Inflammatory macrophage treated with lipopolysaccharide for 1 hour (primary cell): Measurements from ENCODE around the gene XRCC5.
"Not testable (repeated sequence)": the region's sequence is repeated elsewhere in the genome, so short reads cannot be mapped to it uniquely, and the experiment has no call there.

ENCODE experiments used
- DNase-seq, 2 donors: peaks; one replicate each; pipeline ENCODE4 v3.0.0-alpha.2; 2020 to 2022

The XRCC5 gene

GRCh38 chr2:216108967-216109921 lies at the start of gene XRCC5:
XRCC5 (plus strand) TSS chr2:216109348; CDS start chr2:216109437, 89 bp downstream.
- DNase-seq = peak; percentile 96 to 99

GRCh38 chr2:216064014-216064630 lies 45.0 kb upstream of the XRCC5 start:
- DNase-seq = peak in 1 of 2 donors; percentile 48

GRCh38 chr2:216064665-216065064 lies 44.5 kb upstream of the XRCC5 start:
- peak; percentile 49 to 81 for DNase-seq

- DNase-seq = no peak
Observed at GRCh38 chr2:216066230-216066629, 42.9 kb upstream of the XRCC5 start.

GRCh38 chr2:216069028-216069427 lies 40.1 kb upstream of the XRCC5 start:
- DNase-seq = no peak

- no peak for DNase-seq
Observed at GRCh38 chr2:216070195-216070594, 39.0 kb upstream of the XRCC5 start.

GRCh38 chr2:216071111-216071851 lies 37.9 kb upstream of the XRCC5 start:
- DNase-seq = peak in 1 of 2 donors; percentile 34

- no peak for DNase-seq
Observed at GRCh38 chr2:216072473-216072872, 36.7 kb upstream of the XRCC5 start.

GRCh38 chr2:216073773-216074172 lies 35.4 kb upstream of the XRCC5 start:
- no peak for DNase-seq

GRCh38 chr2:216074380-216074779 lies 34.8 kb upstream of the XRCC5 start:
- DNase-seq = no peak

GRCh38 chr2:216074794-216075193 lies 34.4 kb upstream of the XRCC5 start:
- no peak for DNase-seq

GRCh38 chr2:216075510-216076485 lies 33.4 kb upstream of the XRCC5 start:
- no peak for DNase-seq

- DNase-seq = no peak
Observed at GRCh38 chr2:216078776-216079175, 30.4 kb upstream of the XRCC5 start.

GRCh38 chr2:216080048-216080447 lies 29.1 kb upstream of the XRCC5 start:
- not testable (repeated sequence) for DNase-seq

- DNase-seq = no peak
Observed at GRCh38 chr2:216081012-216081411, 28.1 kb upstream of the XRCC5 start.

GRCh38 chr2:216081487-216082116 lies 27.5 kb upstream of the XRCC5 start, which contains the start of the genes PECR and TMEM169:
PECR (minus strand) TSS chr2:216081809; CDS start chr2:216081741, 68 bp downstream.
TMEM169 (plus strand) TSS chr2:216081919; CDS start chr2:216095964, 14,045 bp downstream.
- DNase-seq = peak; percentile 44 to 67

- no peak for DNase-seq
Observed at GRCh38 chr2:216082117-216082711, 26.9 kb upstream of the XRCC5 start.

GRCh38 chr2:216082805-216083204 lies 26.3 kb upstream of the XRCC5 start:
- peak; percentile 42 to 50 for DNase-seq

- no peak for DNase-seq
Observed at GRCh38 chr2:216083464-216084281, 25.5 kb upstream of the XRCC5 start.

GRCh38 chr2:216084547-216084946 lies 24.6 kb upstream of the XRCC5 start:
- no peak for DNase-seq
